ENCODE results near the gene FIG4. TPM values are rescaled to one million over a fixed set of nuclear protein-coding genes. Genes with fewer than 3 reads are reported as not detected.

FIG4 gene
- total and polyA plus RNA-seq, 2 experiments from 2014 or later: 8.8 to 11.5 TPM

DNA sequence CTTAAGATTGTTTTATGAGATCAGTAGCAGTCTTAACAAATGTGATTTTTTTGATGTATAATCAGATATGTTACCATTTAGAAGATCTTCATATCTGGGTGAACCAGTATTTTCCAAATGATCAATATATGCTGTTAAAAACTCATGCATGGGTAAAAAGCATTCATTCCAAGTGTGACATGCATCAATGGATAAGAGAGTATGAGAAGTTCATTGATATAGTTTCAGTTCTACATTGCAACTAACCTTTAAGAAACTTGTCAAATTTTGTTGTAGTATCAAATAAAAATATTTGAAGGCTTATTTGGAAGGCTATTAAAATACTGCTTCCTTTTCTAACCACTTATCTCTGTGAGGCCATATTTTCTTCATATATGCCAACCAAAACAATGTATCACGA lies 117.7 kb downstream of the FIG4 start:
- in situ Hi-C loops (cut with MboI): no loop called here

DNA sequence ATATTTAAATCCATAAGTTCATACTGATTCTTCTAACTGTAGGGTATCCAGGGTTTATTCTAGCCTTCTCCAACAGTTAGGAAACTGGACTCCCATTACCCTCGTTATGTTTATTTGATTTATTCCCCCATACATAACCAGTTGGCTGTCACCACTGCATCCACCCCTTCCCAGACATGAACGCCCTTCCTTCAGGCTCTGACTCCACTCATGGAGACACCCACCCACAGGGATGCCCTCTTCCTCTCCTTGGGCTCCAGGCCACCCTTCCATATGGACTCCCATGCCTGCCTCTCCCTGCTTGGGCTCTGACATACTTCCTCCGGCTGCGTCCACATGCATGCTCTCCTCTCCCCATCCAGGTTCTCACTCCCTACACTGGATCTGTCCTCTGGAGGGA lies 124.0 kb downstream of the FIG4 start:
- TF ChIP-seq EZH2phosphoT487 (IDR thresholded peaks at IDR 0.05; ENCODE audit: insufficient read depth, low read depth) (no peak), EZH2 (IDR thresholded peaks at IDR 0.05; ENCODE audit: insufficient read depth, poor library complexity, severe bottlenecking) (no peak)
- in situ Hi-C loops (cut with MboI): no loop called here
- 86 to 90% methylated on average over 4 of the region's 4 CpGs for WGBS, 2 experiments (ENCODE audit: low coverage in 1 of 2, low lambda C conversion rate in 2 of 2, missing lambda C conversion rate in 2 of 2)
- Histone ChIP-seq H3K9ac (no peak overlapping the region), H3K36me3 (ENCODE audit: low read depth) (no peaks in the 10 kb centered on the region), H2AFZ (no peak overlapping the region), H3K4me3 (no peak overlapping the region), H3F3A (ENCODE audit: insufficient read depth) (no peaks in the 10 kb centered on the region), H3K9me2 (ENCODE audit: insufficient read depth) (no peaks in the 10 kb centered on the region), H3K79me2 (ENCODE audit: insufficient read depth) (no peaks in the 10 kb centered on the region), H4K20me1 (ENCODE audit: insufficient read depth) (no peaks in the 10 kb centered on the region), H3K4me2 (ENCODE audit: unreplicated experiment) (no peak overlapping the region), H3K4me1 (ENCODE audit: insufficient read depth) (no peaks in the 10 kb centered on the region), H3K27me3 (replicated peaks; ENCODE audit: insufficient read depth) (no peaks in the 10 kb centered on the region), H3K27ac (no peak overlapping the region), H3K9me3 (ENCODE audit: low read depth) (no peaks in the 10 kb centered on the region)
- DNase-seq: no peak

More for the DNA sequence above, 117.7 kb downstream of the FIG4 start:
- Histone ChIP-seq H3K9ac (no peak overlapping the region), H3K9me2 (ENCODE audit: insufficient read depth) (no peaks in the 10 kb centered on the region), H3K27me3 (replicated peaks; ENCODE audit: insufficient read depth) (no peaks in the 10 kb centered on the region), H3F3A (ENCODE audit: insufficient read depth) (no peaks in the 10 kb centered on the region), H3K9me3 (ENCODE audit: low read depth) (no peaks in the 10 kb centered on the region), H2AFZ (no peak overlapping the region), H3K4me3 (no peak overlapping the region), H4K20me1 (ENCODE audit: insufficient read depth) (no peaks in the 10 kb centered on the region), H3K4me2 (ENCODE audit: unreplicated experiment) (no peak overlapping the region), H3K36me3 (ENCODE audit: low read depth) (no peaks in the 10 kb centered on the region), H3K4me1 (ENCODE audit: insufficient read depth) (no peaks in the 10 kb centered on the region), H3K79me2 (ENCODE audit: insufficient read depth) (no peaks in the 10 kb centered on the region), H3K27ac (no peak overlapping the region)
- TF ChIP-seq EZH2 (IDR thresholded peaks at IDR 0.05; ENCODE audit: insufficient read depth, poor library complexity, severe bottlenecking) (no peak), EZH2phosphoT487 (IDR thresholded peaks at IDR 0.05; ENCODE audit: insufficient read depth, low read depth) (no peak)
- WGBS, 2 experiments (ENCODE audit: low coverage in 1 of 2, low lambda C conversion rate in 2 of 2, missing lambda C conversion rate in 2 of 2): 96 to 97% methylated on average over 1 of the region's 1 CpG
- no peak for DNase-seq

DNA sequence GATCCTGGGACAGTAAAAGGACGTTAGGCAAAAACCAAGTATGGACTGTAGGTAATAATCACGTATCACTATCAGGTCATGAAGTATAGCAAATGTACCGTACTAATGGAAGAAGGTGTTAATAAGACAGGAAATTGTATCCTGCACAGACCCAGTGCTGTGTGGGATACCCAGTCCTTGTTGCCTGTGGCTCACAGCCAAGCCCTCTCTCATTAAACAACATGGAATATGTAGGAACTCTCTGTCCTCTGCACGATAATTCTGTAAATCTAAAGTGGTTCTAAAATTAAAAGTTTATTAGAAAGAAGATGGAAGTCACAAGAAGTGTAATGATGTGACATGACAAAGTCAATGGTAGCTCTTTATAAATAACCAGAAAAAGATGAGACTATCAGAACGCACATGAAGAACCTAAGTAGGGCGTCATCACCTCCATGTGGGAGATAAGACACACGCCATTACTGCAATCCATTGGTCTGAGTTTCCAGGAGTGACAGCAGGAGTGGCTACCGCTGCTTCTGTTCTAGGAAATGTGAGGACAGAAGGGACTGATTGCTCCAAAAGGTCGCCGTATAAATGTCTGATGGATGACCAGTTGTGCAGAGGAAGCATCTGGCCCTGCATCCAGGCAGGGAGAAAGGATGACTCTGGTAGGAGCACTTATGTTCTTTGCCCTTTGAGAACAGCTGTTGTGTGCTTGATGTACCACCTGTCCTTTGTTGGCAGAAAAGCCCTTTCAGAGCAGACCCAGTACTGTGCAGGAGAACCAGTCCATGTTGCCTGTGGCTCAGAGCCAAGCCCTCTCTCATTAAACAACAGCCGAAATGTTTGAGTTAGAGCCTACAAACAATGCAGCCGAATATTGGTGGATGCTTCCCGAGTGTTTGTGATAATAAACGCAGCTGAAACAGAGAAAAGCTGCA lies 125.6 kb downstream of the FIG4 start:
- no peaks in the 10 kb centered on the region for H3K27me3 ChIP-seq (replicated peaks; ENCODE audit: insufficient read depth)
- no peak overlapping the region for H3K9ac ChIP-seq
- WGBS, 2 experiments (ENCODE audit: low coverage in 1 of 2, low lambda C conversion rate in 2 of 2, missing lambda C conversion rate in 2 of 2): 85 to 87% methylated on average over 14 of the region's 14 CpGs
- no peaks in the 10 kb centered on the region for H3K9me2 ChIP-seq (ENCODE audit: insufficient read depth)
- DNase-seq: no peak
- H3K27ac ChIP-seq: no peak overlapping the region
- H3F3A ChIP-seq (ENCODE audit: insufficient read depth): no peaks in the 10 kb centered on the region
- H2AFZ ChIP-seq: no peak overlapping the region
- no peak overlapping the region for H3K4me3 ChIP-seq
- H3K4me2 ChIP-seq (ENCODE audit: unreplicated experiment): no peak overlapping the region
- H4K20me1 ChIP-seq (ENCODE audit: insufficient read depth): no peaks in the 10 kb centered on the region
- H3K79me2 ChIP-seq (ENCODE audit: insufficient read depth): no peaks in the 10 kb centered on the region
- in situ Hi-C loops (cut with MboI): no loop called here
- H3K4me1 ChIP-seq (ENCODE audit: insufficient read depth): no peaks in the 10 kb centered on the region
- no peak for TF ChIP-seq EZH2phosphoT487 (IDR thresholded peaks at IDR 0.05; ENCODE audit: insufficient read depth, low read depth)
- no peak for TF ChIP-seq EZH2 (IDR thresholded peaks at IDR 0.05; ENCODE audit: insufficient read depth, poor library complexity, severe bottlenecking)
- H3K36me3 ChIP-seq (ENCODE audit: low read depth): no peaks in the 10 kb centered on the region
- H3K9me3 ChIP-seq (ENCODE audit: low read depth): no peaks in the 10 kb centered on the region

DNA sequence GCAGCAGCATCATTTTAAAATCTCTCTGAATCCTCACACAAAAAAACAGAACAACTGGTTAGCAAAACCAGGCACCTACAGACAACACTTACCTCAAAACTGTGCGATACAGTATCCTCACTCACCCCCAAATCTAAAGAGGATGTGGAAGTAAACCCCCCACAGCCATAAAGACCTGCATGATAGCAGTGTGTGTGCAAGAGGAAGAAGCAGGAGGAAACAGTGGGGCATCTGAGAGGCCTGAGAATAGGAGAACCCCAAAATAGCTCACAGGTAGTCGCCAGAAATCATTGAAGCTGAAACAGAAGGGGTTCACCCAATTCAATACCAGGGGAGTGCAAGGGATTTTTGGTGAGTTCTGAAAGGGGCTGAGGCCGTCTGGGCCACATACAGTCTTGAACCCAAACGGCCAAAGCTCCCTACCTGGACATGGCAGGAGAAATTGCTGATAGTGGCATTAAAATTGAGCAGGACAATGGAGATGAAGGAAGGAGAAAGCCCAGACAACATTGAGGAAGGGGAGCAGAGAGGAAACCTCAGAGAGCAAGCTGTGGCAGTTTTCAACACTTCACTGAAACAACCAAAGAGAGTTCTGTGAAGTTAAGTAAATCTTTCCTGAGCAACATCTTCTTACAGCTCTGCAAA lies 129.7 kb downstream of the FIG4 start:
- no peaks in the 10 kb centered on the region for H4K20me1 ChIP-seq (ENCODE audit: insufficient read depth)
- WGBS, 2 experiments (ENCODE audit: low coverage in 1 of 2, low lambda C conversion rate in 2 of 2, missing lambda C conversion rate in 2 of 2): 86 to 88% methylated on average over 4 of the region's 4 CpGs
- no peak overlapping the region for H3K4me2 ChIP-seq (ENCODE audit: unreplicated experiment)
- no peaks in the 10 kb centered on the region for H3K9me3 ChIP-seq (ENCODE audit: low read depth)
- in situ Hi-C loops (cut with MboI): no loop called here
- H3K27ac ChIP-seq: no peak overlapping the region
- H3F3A ChIP-seq (ENCODE audit: insufficient read depth): no peaks in the 10 kb centered on the region
- H3K4me3 ChIP-seq: no peak overlapping the region
- H3K4me1 ChIP-seq (ENCODE audit: insufficient read depth): no peaks in the 10 kb centered on the region
- H3K27me3 ChIP-seq (replicated peaks; ENCODE audit: insufficient read depth): no peaks in the 10 kb centered on the region
- H3K79me2 ChIP-seq (ENCODE audit: insufficient read depth): no peaks in the 10 kb centered on the region
- H3K36me3 ChIP-seq (ENCODE audit: low read depth): 0 out of 2 replicates have a peak, but pooled peaks cover 8% of the 10 kb centered on the region
- H3K9me2 ChIP-seq (ENCODE audit: insufficient read depth): no peaks in the 10 kb centered on the region
- TF ChIP-seq EZH2 (IDR thresholded peaks at IDR 0.05; ENCODE audit: insufficient read depth, poor library complexity, severe bottlenecking): no peak
- no peak for TF ChIP-seq EZH2phosphoT487 (IDR thresholded peaks at IDR 0.05; ENCODE audit: insufficient read depth, low read depth)
- no peak overlapping the region for H2AFZ ChIP-seq
- no peak overlapping the region for H3K9ac ChIP-seq
- no peak for DNase-seq
